SU-DHL-6 (cell line): ENCODE results near the gene ZC2HC1B.

ENCODE experiments used
- EZH2phosphoT487 ChIP-seq: fragments of 200-600 bp; sonication (generic), shearing (Covaris generic); conservative IDR thresholded peaks from 2 replicates; pipeline ENCODE4 v1.6.1; 2018; ENCODE audit warnings: mild to moderate bottlenecking, antibody characterized with exemption, low read length, moderate library complexity, mixed read lengths
- TF ChIP-seq, protein P1 (sequence below): fragments of 200-600 bp; sonication (generic); IDR thresholded peaks from one replicate; pipeline ENCODE4 v1.5.1; 2017; ENCODE audit warnings: antibody characterized with exemption, mild to moderate bottlenecking, low read length, moderate library complexity; ENCODE audit not compliant: insufficient read depth, poor library complexity, severe bottlenecking

DNA sequence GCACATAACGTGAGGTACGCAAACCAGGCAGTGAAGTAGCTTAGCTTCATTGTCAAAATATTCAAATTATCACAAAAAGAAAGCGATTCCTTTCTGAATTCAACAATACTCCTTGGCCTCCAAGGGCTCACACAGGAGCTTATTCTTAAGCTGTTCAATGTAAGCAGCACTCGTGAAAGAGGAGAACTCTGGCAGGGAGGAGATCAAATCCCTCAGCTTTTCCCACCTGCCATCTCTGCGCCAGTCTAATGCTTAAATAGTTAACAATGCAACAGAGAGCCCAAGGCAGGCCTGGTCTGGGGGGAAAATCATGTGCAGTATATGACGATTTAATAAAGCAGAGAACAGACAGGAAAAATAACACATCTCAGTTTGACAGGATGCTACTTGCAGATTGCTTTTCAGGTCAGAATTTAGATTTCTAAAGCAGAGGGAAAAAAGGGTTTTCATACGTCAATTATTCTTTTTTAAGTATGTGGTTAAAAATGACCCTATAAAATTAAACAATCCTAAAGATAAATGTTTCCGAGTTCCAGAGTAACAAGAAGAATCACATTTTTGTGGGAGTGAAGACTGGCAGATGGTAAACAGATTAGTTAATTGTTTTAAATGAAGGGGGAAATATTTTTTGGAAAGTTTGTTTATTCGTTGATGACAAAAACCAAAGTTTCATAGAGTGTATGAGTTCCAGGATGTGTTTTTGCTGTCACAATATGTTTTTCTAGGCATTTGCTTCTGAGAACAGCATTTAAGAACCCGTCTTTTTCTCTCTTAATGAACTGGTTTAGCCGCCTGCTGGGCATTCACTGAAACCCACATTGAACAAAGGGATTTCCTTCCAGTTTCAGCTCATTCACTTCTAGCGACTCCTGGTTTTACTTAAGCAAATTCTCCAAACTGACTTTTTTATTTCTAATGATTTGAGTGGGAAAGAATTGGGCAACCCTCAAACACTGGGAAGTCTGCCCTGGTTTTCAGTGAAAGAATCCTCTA, 97.9 kb downstream of the ZC2HC1B start:
- TF ChIP-seq, protein P1, sequence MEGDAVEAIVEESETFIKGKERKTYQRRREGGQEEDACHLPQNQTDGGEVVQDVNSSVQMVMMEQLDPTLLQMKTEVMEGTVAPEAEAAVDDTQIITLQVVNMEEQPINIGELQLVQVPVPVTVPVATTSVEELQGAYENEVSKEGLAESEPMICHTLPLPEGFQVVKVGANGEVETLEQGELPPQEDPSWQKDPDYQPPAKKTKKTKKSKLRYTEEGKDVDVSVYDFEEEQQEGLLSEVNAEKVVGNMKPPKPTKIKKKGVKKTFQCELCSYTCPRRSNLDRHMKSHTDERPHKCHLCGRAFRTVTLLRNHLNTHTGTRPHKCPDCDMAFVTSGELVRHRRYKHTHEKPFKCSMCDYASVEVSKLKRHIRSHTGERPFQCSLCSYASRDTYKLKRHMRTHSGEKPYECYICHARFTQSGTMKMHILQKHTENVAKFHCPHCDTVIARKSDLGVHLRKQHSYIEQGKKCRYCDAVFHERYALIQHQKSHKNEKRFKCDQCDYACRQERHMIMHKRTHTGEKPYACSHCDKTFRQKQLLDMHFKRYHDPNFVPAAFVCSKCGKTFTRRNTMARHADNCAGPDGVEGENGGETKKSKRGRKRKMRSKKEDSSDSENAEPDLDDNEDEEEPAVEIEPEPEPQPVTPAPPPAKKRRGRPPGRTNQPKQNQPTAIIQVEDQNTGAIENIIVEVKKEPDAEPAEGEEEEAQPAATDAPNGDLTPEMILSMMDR = no peak
- TF ChIP-seq EZH2phosphoT487 = no peak
